Stimulated activated naive CD8-positive, alpha-beta T cell treated with anti-CD3 and anti-CD28 coated beads, Interleukin-15, Interleukin-2, amounts not matched to agents 100 U/mL and 50 U/mL, for 24 hours (primary cell): Measurements from ENCODE around the gene HDAC11.
"Not testable (repeated sequence)": the region's sequence is repeated elsewhere in the genome, so short reads cannot be mapped to it uniquely, and the experiment has no call there.

Experiments used
- ATAC-seq: fragments of 150-1000 bp; cut with Tn5 transposase; one replicate; pipeline ENCODE4 v1.10.0; 2021
- DNase-seq: peaks from one replicate; pipeline ENCODE4 v3.0.0; 2021

Gene HDAC11

GRCh38 chr3:13479582-13480339, at the start of gene HDAC11:
Gene HDAC11 (plus strand): TSS chr3:13480306. CDS start chr3:13480348, 42 bp downstream.
- ATAC-seq (peak; percentile 98), DNase-seq (peak; percentile 99)

- DNase-seq, ATAC-seq: not testable (repeated sequence)
Observed at GRCh38 chr3:13430411-13430875, 49.7 kb upstream of the HDAC11 start.

- ATAC-seq = no peak
- no peak for DNase-seq
Observed at GRCh38 chr3:13432093-13432492, 48.0 kb upstream of the HDAC11 start.

- DNase-seq = no peak
- ATAC-seq = no peak
Observed at GRCh38 chr3:13433912-13434311, 46.2 kb upstream of the HDAC11 start.

- DNase-seq, ATAC-seq: not testable (repeated sequence)
Observed at GRCh38 chr3:13436213-13436612, 43.9 kb upstream of the HDAC11 start.

GRCh38 chr3:13440204-13440817, 39.8 kb upstream of the HDAC11 start:
- DNase-seq = no peak
- no peak for ATAC-seq

- DNase-seq, ATAC-seq: not testable (repeated sequence)
Observed at GRCh38 chr3:13442882-13443281, 37.2 kb upstream of the HDAC11 start.

- DNase-seq = peak; percentile 40
- ATAC-seq = peak; percentile 72
Observed at GRCh38 chr3:13451301-13451673, 28.8 kb upstream of the HDAC11 start.

- DNase-seq = peak; percentile 38
- ATAC-seq = no peak
Observed at GRCh38 chr3:13452490-13453335, 27.4 kb upstream of the HDAC11 start.

- DNase-seq (no peak), ATAC-seq (no peak)
Observed at GRCh38 chr3:13455644-13456043, 24.5 kb upstream of the HDAC11 start.

GRCh38 chr3:13457593-13457992, 22.5 kb upstream of the HDAC11 start:
- ATAC-seq = no peak

GRCh38 chr3:13459605-13460340, 20.3 kb upstream of the HDAC11 start:
- DNase-seq (no peak), ATAC-seq (no peak)

More at GRCh38 chr3:13457593-13457992, 22.5 kb upstream of the HDAC11 start:
- no peak for DNase-seq

GRCh38 chr3:13460341-13460736, 19.8 kb upstream of the HDAC11 start:
- ATAC-seq (no peak), DNase-seq (no peak)

GRCh38 chr3:13461169-13462124, 18.7 kb upstream of the HDAC11 start:
- DNase-seq = peak; percentile 88
- ATAC-seq = peak; percentile 88

GRCh38 chr3:13462125-13462629, 17.9 kb upstream of the HDAC11 start:
- DNase-seq (no peak), ATAC-seq (no peak)

- DNase-seq (no peak), ATAC-seq (no peak)
Observed at GRCh38 chr3:13462822-13463221, 17.3 kb upstream of the HDAC11 start.

GRCh38 chr3:13463618-13464400, 16.3 kb upstream of the HDAC11 start:
- no peak for DNase-seq
- ATAC-seq = no peak

- no peak for DNase-seq
- no peak for ATAC-seq
Observed at GRCh38 chr3:13465236-13465873, 14.8 kb upstream of the HDAC11 start.

GRCh38 chr3:13466781-13467180, 13.3 kb upstream of the HDAC11 start:
- no peak for DNase-seq
- no peak for ATAC-seq
